HG03135 (cell line): ENCODE data around the gene ANXA2R.

Experiments used
- ATAC-seq: cut with Tn5 transposase; IDR thresholded peaks from one replicate; pipeline ENCODE4 v1.9.1; 2021; ENCODE audit warnings: mild to moderate bottlenecking, moderate library complexity; ENCODE audit not compliant: unreplicated experiment

The ANXA2R gene

GRCh38 chr5:43001748-43002147 is 38.4 kb downstream of the ANXA2R start:
- no peak for ATAC-seq

GRCh38 chr5:43000914-43001313 is 39.2 kb downstream of the ANXA2R start:
- ATAC-seq: no peak

GRCh38 chr5:43000111-43000840 is 39.8 kb downstream of the ANXA2R start:
- no peak for ATAC-seq

GRCh38 chr5:42995360-42995751 is 44.8 kb downstream of the ANXA2R start:
- ATAC-seq: no peak

GRCh38 chr5:42994555-42995359 is 45.4 kb downstream of the ANXA2R start:
- peak; percentile 44 for ATAC-seq

- no peak for ATAC-seq
Measured at GRCh38 chr5:42994246-42994554, 45.9 kb downstream of the ANXA2R start.

GRCh38 chr5:42993516-42994245 is 46.4 kb downstream of the ANXA2R start:
- ATAC-seq: no peak

GRCh38 chr5:42992088-42992879 is 47.8 kb downstream of the ANXA2R start:
- ATAC-seq: peak; percentile 48

- ATAC-seq: peak; percentile 26
Measured at GRCh38 chr5:42991404-42992087, 48.6 kb downstream of the ANXA2R start.

- ATAC-seq: no peak
Measured at GRCh38 chr5:42990892-42991291, 49.2 kb downstream of the ANXA2R start.
